Measurements from ENCODE around the gene NEK2.

GRCh38 chr1:211687462-211688215, 12.2 kb upstream of the NEK2 start:
- TF ChIP-seq BACH2 (CRISPR knock-in tag; IDR thresholded peaks at IDR 0.05; ENCODE audit: borderline replicate concordance) (no peak), ZFP3 (CRISPR knock-in tag; IDR thresholded peaks at IDR 0.05) (no peak), ZNF565 (CRISPR knock-in tag; conservative IDR thresholded peaks at IDR 0.05; ENCODE audit: low read depth) (no peak), ZNF70 (CRISPR knock-in tag; IDR thresholded peaks at IDR 0.05) (no peak), PPARA (CRISPR knock-in tag; IDR thresholded peaks at IDR 0.05; ENCODE audit: borderline replicate concordance) (no peak)

Measured in SK-N-SH treated with all-trans-retinoic acid at 6 μM for 48 hours (cell line).